ENCODE results near the gene ABRACL. TPM values are rescaled to one million over a fixed set of nuclear protein-coding genes. Genes with fewer than 3 reads are reported as not detected.

ABRACL gene
- total and polyA plus RNA-seq, 2 of the 8 experiments (the other 6 are each of a cell fraction or from before 2014, with no cell fraction given) = 103 to 167 TPM

- TF ChIP-seq CHD7 (IDR thresholded peaks at IDR 0.05; ENCODE audit: insufficient replicate concordance, low read length) (no peak), POLR2A (IDR thresholded peaks at IDR 0.05; ENCODE audit: control extremely low read depth in 1 of 2, low read depth in 2 of 2, low read length in 2 of 2) (peak in 1 of 2 experiments; percentile 82; a peak in 1 of 3 replicates), RBBP5 (IDR thresholded peaks at IDR 0.05; ENCODE audit: borderline replicate concordance, low read depth, low read length) (no peak), MAX (IDR thresholded peaks at IDR 0.05) (0 out of 2 replicates have a peak, but pooled peaks have one; percentile 23), JUND (IDR thresholded peaks at IDR 0.05; ENCODE audit: low read length) (0 out of 2 replicates have a peak, but pooled peaks have one; percentile 3)
Observed at GRCh38 chr6:139028215-139028657, 309 bp upstream of the ABRACL start (continued).
